CD1c-positive myeloid dendritic cell (primary cell): ENCODE data around the gene TBC1D25.
A peak's percentile ranks its signal among the peaks of the same experiment; 100 is the strongest.

Source experiments
- DNase-seq: peaks from one replicate; pipeline ENCODE4 v3.0.0-alpha.2; 2016; ENCODE audit errors: extremely low spot score

Gene TBC1D25

DNA sequence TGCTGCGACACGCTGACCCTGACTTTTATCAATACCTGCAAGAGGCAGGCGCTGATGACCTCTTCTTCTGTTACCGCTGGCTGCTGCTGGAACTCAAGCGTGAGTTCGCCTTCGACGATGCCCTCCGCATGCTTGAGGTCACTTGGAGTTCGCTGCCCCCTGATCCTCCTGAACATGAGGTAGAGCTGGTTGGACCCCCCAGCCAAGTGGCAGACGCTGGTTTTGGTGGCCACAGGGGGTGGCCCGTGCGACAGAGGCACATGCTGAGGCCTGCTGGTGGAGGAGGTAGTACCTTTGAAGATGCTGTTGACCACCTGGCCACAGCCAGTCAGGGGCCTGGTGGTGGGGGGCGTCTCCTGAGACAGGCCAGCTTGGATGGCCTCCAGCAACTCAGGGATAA, 20.5 kb downstream of the TBC1D25 start:
- DNase-seq = no peak

DNA sequence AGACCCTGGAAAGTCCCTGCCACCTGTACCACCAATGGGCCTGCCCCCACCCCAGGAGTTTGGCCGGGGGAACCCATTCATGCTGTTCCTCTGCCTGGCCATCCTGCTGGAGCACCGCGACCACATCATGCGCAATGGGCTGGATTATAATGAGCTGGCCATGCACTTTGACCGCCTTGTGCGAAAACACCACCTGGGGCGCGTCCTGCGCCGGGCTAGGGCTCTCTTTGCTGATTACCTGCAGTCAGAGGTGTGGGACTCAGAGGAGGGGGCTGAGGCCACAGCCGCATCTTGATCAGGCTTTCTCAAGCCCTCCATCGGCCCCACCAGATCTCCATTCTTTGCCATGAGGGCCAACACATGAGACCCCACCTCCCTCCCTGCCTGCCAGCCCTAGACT, 21.2 kb downstream of the TBC1D25 start:
- DNase-seq = no peak

DNA sequence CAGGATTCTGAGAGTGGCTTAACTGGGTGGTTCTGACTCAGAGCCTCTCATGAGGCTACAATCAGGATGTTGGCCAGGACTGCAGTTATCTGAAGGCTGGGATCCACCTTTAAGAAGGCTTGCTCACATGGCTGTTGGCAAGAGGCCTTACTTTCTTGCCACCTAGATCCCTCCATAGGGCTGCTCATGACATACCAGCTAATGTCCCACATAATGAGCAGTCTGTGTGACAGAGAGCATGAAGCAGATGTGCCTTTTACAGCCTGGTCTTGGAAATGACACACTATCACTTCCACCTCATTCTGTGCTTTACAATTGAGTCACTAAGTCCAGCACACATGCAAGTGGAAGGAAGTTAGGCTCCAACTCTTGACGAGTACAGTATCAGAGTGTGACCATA, 30.4 kb downstream of the TBC1D25 start:
- DNase-seq = peak; percentile 18

DNA sequence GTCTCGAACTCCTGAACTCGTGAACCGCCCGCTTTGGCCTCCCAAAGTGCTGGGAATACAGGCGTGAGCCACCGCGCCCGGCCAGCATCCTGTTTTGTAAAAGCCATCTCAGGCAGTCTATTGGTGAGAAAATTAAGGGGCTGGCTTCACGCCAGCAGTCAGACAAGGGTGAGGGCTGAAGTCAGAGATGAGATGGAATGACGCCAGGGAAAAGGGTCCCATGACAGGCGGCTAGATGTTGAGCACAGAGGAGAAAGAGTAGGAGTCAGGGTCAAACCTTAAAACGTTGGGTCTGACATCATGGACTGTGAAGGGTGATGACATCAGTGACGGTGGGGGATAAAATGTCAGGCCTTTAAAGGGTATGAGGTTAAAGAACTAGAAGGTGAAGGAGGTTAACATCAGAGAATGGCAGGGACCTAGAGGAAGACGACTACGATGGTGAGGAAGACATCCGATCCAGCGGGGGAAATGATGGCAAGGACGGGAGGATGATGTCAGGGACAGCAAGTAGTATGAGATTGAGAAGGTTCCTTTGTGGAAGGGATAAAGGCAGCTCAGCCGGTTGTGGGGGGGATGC, 34.3 kb downstream of the TBC1D25 start:
- DNase-seq = peak; percentile 65

DNA sequence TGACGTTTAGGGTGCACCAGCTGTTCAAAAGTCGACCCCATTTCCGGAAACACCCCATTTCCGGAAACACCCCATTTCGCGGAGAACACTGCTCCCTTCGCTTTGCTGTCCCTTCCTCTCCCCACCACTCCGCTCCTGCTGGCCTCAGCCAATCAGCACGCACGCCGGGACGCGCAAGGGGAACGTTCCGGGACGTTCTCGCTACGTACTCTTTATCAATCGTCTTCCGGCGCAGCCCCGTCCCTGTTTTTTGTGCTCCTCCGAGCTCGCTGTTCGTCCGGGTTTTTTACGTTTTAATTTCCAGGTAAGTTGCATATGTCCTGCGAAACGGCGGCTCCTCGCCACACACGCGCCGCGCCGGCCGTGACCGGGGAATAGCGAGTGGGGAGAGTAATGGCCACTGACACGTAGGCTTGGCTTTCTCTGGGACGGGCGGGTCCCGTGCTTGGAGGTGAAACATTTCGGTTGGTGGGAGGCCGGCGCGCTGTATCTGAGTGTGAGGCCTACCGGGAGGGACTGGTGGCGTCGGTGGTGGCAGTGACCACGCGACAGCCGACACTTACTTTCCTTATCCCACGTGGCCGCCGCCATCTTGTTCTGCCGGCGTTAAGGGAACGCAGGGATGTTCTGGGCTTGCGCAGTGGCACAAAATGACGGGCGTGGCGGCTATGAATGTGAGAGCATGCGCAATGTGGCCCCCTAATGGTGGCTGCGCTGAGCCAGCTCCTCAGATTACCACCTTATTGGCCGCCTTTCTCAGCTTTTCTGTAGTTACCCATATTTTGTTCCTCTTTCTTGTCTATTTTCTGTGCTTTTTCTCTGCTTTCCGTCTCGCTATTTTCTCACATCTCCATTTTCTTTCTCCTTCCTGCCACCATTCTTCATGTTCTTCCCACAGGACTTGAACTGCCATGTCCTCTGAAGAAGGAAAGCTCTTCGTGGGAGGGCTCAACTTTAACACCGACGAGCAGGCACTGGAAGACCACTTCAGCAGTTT, 35.1 kb downstream of the TBC1D25 start, which contains the start of gene RBM3:
Gene RBM3 (plus strand): TSS at position 215 of the 997 bp plus-strand sequence. CDS start 697 bp downstream, at position 912.
- peak; percentile 92 for DNase-seq

DNA sequence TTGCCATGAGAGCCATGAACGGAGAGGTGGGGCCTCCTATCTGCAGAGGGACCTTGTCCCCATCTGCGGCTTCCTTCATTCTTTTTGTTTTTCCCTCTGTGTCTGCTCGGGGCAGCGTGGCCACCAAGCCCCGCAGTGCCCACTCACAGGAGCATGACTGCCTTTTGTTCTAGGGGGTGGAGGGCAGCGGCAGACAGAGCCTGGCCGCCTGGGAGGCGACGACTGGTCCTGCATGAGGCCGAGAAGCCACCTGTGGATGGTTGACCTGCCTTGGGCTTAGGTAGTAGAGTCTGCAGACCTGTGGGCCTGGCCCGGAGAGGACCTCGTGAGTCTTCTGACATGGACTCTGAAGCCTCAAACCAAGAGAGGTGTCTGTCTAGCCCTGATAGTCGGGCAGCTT, 36.1 kb downstream of the TBC1D25 start:
- DNase-seq = no peak

DNA sequence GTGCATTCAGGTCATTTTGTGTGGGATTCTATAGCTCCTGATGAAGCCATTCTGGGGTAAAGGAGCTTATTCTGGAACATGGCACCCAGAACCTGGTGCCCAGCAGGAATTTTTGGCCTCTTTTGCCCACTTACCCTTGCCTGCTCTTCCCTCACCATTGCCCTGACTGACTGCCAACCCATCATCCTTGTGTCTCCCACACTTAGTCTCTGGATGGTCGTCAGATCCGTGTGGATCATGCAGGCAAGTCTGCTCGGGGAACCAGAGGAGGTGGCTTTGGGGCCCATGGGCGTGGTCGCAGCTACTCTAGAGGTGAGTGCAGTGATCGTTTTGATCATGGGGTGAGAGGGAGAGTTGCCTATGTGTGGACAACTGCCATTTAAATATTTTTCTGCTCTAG, 36.6 kb downstream of the TBC1D25 start:
- DNase-seq = no peak

DNA sequence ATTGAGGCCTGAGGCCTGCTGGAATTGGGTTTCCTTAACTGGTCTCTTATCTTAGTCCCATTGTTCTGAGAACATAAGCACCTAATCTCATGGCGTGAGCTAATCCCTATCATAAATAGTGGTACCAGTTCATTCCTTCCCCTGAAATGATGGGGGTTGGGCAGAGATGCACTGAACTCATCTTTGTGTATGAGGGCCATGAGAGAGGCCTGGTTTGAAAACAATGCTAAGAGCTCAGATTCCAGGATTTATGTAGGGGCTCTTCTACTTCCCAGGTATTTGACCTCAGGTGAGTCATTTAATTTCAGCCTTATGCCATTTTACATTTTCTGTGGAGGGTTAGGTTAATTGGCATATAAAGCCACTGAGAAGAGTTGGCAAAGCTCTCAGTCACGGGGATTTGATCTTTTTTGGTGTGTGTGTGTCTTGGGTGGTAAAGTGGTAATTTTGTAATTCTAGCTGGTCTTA, 39.2 kb downstream of the TBC1D25 start:
- DNase-seq = no peak

DNA sequence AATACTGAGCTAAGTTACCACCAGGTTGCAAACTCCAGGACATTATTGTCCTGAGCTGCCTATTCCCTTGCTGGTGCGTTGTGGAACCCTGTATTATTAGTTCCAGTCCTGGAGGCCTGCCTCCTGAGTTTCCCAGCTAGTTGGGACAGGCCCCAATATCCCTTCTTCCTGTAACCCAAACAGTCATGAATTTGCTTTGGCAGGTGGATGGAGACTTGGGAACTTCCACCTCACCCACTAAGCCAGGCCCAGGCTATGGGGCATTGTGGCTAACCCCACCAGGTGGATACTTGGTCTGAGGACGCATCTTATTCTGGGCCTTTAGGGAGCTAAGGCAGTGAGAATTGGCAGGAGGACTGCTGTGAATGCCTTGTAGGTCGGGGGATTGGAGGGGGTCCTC, 39.7 kb downstream of the TBC1D25 start:
- DNase-seq = no peak

DNA sequence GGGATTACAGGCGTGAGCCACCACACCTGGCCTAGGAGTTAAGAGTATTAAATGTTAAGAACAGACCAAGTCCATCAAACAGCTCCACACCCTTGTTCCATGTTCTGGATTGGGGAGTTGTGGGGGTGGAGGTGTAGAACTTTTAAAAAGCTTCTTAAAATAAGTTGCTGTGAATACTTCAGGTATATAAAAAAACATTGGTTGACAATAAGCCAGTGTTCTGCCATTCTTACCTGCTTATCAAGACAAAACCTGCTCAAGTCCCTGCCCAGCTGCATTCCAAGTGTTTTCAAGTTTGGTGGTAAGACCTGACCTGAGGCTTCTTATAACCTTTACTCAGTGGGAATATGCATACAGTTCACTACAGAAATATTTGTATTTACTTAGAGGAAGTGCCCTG, 41.1 kb downstream of the TBC1D25 start:
- DNase-seq = no peak

DNA sequence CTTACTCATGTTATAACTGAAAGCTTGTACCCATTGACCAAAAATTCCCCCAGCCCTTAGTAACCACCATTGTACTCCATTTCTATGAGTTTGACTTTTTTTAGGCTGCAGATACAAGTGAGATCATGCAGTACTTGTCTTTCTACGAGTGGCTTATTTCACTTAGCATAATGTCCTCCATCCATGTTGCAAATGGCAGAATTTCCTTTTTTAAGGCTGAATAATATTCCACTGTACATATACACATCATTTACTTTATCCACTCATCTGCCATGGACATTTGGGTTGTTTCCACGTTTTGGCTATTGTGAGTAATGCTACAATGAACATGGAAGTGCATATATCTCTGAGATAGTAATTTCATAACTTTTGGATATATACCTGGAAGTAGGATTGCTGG, 45.2 kb downstream of the TBC1D25 start:
- DNase-seq = no peak

DNA sequence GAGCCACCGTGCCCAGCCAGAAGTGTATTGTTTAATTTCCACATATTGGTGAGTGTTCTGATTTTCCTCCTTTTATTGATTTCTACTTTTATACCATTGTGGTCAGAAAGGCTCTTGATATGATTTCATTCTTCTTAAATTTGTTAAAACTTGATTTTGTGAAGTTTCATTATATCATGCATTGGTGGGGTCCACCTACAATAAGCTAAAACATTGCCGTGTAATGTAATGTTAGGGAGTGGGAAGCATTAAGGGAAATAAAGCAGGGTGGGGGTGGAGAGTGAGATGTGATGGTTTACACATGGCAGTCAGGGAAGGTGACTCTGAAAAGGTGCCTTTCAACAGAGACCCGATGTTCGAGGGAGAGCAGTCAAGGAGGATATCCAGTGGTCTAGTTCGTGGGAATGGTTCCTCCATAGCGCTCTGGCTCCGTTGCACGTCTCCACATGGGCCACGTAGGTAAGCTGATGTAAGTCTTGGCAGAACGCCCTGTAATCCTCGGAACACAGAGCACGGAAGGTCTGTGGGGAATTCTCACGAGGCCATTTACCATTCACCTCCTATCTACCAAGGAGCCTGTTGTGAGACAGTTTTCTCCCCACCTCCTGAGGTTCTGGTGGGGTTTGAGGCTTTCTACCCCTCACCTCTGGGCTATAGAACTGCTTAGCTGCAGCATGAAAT, 50.1 kb downstream of the TBC1D25 start:
- no peak for DNase-seq

DNA sequence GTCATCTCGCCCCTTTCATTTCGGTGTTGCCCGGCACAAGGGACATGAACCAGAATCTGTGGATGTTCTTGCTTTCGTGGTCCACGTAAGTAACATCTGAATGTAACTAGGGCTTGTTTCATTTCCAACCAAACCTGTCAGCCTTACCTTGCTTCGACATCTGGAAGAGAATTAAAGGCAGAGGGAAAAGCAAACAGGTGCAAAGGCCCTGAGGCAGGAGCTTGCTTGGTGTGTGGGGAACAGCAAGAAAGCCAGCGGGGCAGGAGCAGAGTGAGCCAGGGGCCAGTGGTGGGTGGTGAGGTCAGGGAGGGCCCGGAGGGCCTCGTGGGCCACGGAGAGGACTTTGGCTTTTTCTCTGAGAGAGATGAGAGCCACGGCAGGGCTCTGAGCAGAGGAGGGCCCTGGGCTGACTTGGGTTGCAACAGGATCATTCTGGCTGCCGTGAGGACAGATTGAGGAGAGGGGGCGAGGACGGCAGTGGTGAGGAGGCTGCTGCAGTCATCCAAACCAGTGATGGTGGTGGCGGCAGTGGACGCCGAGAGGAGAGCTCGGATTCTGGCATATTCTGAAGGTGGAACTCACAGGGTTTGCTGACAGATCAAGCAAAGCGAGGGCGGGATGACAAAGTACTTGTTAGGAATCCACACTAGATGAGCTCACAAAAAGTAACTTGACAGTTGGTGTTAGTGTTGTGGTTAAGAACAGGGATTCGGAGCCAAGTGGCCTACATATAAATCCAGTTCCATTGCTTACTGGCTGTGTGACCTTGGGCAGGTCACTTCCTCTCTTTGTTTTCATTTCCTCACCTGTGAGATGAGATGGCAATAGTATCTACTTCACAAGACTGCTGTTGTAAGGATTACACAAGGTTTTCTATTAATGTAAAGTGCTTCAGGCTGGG, 50.9 kb downstream of the TBC1D25 start:
- no peak for DNase-seq

DNA sequence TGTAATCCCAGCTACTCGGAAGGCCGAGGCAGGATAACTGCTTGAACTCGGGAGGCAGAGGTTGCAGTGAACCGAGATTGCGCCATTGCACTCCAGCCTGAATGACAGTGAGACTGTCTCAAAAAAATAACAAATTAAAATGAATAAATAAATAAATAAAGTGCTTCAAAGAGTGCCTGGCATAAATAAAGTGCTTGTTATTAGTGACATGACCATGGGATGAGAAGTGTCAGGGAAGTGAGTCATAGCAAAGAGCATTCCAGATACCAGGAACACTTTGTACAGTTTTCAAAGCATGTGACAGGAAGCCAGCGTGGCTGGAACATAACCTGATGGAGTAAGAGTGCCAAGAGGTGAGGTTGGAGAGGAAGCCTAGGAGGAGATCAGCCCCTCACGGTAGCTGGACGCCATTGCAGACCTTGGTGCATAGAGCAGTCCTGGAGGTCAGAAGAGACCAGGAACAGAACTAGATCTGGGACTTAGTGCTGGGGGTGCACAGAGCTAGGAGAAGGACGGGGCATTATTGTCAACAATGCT, 51.8 kb downstream of the TBC1D25 start:
- no peak for DNase-seq

DNA sequence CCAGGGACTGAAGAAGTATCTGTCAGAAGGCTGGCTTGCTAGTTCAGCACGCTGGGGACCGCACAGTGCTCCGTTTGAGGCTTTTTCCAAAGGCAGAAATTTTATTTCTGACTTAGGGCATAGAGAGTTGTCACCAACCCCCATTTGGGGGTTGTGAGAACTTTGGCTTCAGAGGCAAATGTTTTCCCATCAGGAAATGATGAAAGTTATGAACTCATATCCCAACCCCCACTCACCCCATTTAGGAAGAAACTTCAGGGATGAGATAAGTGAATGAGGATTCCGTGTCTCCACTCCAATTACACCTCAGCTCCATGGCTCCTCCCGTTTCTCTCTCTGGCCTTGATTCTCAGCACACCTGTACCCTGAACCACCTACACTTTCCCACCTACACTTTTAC, 53.5 kb downstream of the TBC1D25 start:
- DNase-seq = no peak

DNA sequence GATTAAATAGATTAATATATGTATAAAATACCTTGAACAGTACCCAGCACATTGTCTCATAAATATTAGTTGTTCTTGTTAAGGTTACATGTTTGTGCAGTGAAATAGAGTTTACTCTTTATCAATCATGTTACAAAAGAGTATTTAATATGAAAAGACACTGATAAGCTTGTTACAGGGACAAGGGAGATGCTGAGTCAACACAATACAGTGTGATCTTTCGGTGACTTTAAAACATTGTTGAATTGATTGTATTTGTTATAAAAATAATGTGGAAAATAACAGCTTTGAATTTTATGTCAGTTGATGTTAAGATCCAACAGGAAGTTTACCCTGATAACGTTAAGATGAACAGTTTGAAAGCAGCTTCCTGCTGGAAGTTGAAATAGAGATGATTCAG, 56.4 kb downstream of the TBC1D25 start:
- no peak for DNase-seq

DNA sequence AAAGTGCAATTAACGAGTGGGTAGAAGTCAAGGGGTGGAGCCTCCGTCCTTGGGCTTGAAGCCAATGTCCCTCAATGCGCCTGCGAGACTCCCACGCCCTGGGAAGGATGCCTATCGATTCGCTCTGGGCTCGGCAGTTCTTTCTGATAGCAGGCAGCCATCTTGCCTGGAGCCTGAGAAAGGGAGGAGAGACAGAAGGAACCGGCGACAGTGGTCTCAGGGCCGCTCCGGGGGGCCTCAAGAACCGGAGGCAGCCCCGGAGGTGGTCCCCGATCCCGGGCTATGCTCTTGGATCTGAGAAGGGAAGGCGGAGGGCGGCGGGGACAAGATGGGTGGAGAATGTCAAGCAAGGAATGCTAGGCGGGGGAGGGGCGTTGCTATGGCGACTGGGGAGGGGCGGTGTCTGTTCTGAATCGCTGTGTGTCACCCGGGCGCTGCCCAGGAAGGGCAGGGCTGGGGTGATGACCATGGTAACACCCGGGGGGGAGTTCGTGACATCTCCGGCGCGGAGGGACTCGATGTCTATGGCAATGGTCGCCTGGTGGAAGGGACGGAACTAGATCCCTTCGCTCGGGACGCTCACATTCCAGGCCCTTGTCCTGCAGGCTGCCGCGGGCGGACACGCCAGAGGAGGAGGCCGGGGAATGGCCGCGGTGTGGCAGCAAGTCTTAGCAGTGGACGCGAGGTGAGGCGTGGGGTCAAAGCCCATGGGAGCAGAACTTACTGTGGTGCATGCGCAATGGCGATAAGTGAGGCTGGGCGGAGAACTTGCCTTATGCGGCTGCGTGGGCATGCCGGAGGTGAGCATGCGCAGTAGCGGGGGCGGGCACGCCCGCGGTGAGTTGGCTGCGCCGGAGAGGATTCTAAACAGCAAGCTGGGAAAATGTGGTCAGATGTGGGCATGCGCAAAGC, 58.1 kb downstream of the TBC1D25 start, which contains the start of gene WDR13:
Gene WDR13 (plus strand): TSS at position 140 of the 912 bp plus-strand sequence. CDS start 505 bp downstream, at position 645.
- peak; percentile 91 for DNase-seq

DNA sequence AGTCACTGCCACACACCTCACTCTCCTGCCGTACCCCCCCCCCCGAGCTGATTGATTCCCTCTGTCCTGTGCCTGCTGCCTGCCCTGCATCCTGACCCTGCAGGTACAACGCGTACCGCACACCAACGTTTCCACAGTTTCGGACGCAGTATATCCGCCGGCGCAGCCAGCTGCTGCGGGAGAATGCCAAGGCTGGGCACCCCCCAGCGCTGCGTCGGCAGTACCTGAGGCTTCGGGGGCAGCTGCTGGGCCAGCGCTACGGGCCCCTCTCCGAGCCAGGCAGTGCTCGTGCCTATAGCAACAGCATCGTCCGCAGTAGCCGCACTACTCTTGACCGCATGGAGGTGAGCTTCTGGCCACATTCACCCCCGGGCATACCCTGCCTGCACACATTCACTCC, 59.1 kb downstream of the TBC1D25 start:
- DNase-seq = no peak

DNA sequence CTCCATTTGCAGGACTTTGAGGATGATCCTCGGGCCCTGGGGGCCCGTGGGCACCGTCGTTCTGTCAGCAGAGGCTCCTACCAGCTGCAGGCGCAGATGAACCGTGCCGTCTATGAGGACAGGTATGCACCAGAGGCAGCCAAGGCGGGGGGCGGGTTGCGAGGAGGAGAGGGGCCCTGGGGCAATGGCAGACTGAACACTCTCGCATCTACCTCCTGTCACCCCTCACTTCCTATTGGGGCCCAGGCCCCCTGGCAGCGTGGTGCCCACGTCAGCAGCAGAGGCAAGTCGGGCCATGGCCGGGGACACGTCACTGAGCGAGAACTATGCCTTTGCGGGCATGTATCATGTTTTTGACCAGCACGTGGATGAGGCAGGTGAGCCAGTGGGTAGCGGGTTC, 59.8 kb downstream of the TBC1D25 start:
- no peak for DNase-seq

DNA sequence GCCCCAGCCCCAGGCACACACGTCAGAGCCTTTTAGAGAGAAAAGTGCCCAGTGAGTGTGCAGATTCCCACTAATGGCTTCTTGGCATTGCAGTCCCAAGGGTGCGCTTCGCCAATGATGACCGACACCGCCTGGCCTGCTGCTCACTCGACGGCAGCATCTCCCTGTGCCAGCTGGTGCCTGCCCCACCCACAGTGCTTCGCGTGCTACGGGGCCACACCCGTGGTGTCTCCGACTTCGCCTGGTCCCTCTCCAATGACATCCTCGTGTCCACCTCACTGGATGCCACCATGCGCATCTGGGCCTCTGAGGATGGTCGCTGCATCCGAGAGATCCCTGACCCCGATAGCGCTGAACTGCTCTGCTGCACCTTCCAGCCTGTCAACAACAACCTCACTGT, 60.7 kb downstream of the TBC1D25 start:
- DNase-seq = no peak
